Superior temporal gyrus (tissue), 1 donor: ENCODE results near the gene RRBP1.

Experiments
- DNase-seq: peaks from one replicate; pipeline ENCODE4 v3.0.0-alpha.2; 2016; ENCODE audit errors: extremely low spot score

The RRBP1 gene

GRCh38 chr20:17682103-17682888 lies at the start of gene RRBP1:
RRBP1 (minus strand) TSS chr20:17682242; CDS start chr20:17660507, 21,735 bp downstream.
- DNase-seq: peak; percentile 97

GRCh38 chr20:17731233-17731632 lies 49.2 kb upstream of the RRBP1 start:
- no peak for DNase-seq

GRCh38 chr20:17730071-17730470 lies 48.0 kb upstream of the RRBP1 start:
- DNase-seq: no peak

- DNase-seq: no peak
These were observed 46.0 kb upstream of the RRBP1 start for GRCh38 chr20:17728074-17728473.

GRCh38 chr20:17727351-17727750 lies 45.3 kb upstream of the RRBP1 start:
- no peak for DNase-seq

GRCh38 chr20:17726902-17727301 lies 44.9 kb upstream of the RRBP1 start:
- DNase-seq: no peak

GRCh38 chr20:17725094-17725835 lies 43.2 kb upstream of the RRBP1 start:
- DNase-seq: no peak

GRCh38 chr20:17723301-17723691 lies 41.3 kb upstream of the RRBP1 start:
- DNase-seq: no peak

- DNase-seq: no peak
These were observed 40.7 kb upstream of the RRBP1 start for GRCh38 chr20:17722493-17723300.

GRCh38 chr20:17721802-17722486 lies 39.9 kb upstream of the RRBP1 start:
- DNase-seq: peak; percentile 21

GRCh38 chr20:17720755-17721154 lies 38.7 kb upstream of the RRBP1 start:
- no peak for DNase-seq

- DNase-seq: no peak
These were observed 34.3 kb upstream of the RRBP1 start for GRCh38 chr20:17716331-17716730.

GRCh38 chr20:17715075-17715474 lies 33.0 kb upstream of the RRBP1 start:
- no peak for DNase-seq

GRCh38 chr20:17714597-17714996 lies 32.6 kb upstream of the RRBP1 start:
- DNase-seq: no peak

GRCh38 chr20:17712708-17713107 lies 30.7 kb upstream of the RRBP1 start:
- DNase-seq: no peak

GRCh38 chr20:17712201-17712600 lies 30.2 kb upstream of the RRBP1 start:
- DNase-seq: no peak

GRCh38 chr20:17711267-17711627 lies 29.2 kb upstream of the RRBP1 start:
- no peak for DNase-seq

- no peak for DNase-seq
These were observed 28.6 kb upstream of the RRBP1 start for GRCh38 chr20:17710379-17711266.

GRCh38 chr20:17709361-17710293 lies 27.6 kb upstream of the RRBP1 start:
- DNase-seq: no peak
